Activated T-cell treated with anti-CD3 and anti-CD28 coated beads for 24 hours (primary cell): Measurements from ENCODE around the gene GALNT7.
"Not testable (repeated sequence)": the region's sequence is repeated elsewhere in the genome, so short reads cannot be mapped to it uniquely, and the experiment has no call there.

ENCODE experiments used
- DNase-seq: peaks from one replicate; pipeline ENCODE4 v3.0.0-alpha.2; 2020; ENCODE audit warnings: low read depth

The GALNT7 gene, protein sequence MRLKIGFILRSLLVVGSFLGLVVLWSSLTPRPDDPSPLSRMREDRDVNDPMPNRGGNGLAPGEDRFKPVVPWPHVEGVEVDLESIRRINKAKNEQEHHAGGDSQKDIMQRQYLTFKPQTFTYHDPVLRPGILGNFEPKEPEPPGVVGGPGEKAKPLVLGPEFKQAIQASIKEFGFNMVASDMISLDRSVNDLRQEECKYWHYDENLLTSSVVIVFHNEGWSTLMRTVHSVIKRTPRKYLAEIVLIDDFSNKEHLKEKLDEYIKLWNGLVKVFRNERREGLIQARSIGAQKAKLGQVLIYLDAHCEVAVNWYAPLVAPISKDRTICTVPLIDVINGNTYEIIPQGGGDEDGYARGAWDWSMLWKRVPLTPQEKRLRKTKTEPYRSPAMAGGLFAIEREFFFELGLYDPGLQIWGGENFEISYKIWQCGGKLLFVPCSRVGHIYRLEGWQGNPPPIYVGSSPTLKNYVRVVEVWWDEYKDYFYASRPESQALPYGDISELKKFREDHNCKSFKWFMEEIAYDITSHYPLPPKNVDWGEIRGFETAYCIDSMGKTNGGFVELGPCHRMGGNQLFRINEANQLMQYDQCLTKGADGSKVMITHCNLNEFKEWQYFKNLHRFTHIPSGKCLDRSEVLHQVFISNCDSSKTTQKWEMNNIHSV

DNA sequence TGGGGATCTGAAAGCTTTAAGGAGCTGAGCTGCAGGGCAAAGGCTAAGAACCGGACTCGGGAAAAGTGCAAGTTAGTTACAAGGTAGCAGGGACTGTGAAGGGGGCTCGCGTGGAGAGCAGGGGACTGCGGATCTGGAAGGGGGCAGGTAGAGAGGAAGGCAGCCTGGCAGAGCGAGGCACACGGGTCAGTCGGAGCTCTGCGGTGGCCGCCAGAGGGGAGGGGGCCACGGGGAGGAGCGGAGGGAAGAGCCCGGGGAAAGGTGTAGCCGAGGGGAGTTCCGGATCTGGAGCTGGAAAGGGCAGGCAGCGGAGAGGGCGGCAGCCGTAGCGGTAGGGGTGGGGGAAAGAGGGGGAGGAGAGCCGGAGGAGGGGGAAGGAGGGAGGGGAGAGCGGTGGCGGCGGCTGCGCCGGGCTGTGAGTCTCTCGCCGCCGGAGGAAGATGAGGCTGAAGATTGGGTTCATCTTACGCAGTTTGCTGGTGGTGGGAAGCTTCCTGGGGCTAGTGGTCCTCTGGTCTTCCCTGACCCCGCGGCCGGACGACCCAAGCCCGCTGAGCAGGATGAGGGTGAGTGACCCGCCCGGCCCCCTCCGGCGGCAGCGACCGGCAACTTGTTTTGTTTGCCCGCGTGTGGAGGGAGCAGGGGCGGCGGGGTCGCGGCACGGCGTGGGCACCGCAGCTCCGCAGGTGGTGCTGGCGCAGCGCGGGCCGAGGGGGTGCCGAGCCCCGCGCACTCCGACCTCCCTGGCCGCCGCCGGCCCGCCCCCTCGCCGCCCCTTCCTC is at the start of gene GALNT7:
GALNT7 (plus strand) TSS at position 416 of the 782 bp plus-strand sequence; CDS start at position 441, 25 bp downstream.
- peak; percentile 62 for DNase-seq

DNA sequence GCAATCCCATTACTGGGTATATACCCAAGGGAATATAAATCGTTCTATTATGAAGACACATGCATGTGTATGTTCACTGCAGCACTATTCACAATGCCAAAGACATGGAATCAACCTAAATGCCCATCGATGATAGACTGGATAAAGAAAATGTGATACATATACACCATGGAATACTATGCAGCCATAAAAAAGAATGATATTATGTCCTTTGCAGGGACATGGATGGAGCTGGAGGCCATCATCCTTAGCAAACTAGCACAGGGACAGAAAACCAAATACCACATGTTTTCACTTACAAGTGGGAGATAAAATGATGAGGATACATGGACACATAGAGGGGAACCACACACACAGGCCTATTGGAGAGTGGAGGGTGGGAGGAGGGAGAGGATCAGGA is 49.8 kb upstream of the GALNT7 start:
- not testable (repeated sequence) for DNase-seq

DNA sequence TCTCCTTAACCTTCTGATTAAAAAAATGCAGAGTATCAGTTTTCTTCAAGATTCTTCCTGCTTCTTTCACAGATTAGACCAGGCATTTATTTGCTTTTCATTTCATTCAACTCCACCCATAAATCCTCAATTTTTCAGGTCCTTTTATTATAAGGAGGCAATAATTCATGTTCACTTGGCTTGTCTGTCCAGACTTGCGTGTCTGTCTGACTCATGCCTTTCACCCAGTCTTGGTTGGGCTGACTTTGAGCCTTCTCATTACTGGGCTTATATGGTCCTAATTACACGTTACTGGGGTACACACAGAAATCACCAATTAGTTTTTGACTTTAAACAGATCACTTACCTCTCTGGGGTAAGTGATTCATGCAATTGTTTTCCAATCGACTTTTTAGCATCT is 48.8 kb upstream of the GALNT7 start:
- no peak for DNase-seq

DNA sequence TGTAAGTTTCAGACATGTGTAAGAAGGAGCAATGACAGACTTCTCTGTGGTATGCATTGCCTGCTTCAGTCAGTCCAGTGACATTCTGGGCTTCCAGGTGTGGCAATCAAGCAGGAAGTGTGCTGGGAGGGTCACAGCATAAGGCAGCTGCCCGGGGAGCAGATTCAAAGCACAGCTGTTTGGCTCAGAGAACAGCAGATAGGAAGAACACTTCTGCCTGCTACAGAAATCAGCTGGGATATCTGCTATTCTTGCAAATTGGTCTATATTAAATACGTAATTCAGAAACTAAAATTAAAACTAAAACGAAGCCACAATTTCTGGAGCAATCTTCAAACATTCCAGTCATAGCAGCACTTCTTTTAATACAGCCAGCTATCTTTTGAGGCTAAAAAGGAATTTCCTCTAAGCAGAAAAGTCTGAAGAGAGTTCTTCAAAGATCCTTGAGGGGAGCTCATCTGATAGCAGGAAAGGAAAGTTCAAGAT is 47.5 kb upstream of the GALNT7 start:
- DNase-seq, result no peak

DNA sequence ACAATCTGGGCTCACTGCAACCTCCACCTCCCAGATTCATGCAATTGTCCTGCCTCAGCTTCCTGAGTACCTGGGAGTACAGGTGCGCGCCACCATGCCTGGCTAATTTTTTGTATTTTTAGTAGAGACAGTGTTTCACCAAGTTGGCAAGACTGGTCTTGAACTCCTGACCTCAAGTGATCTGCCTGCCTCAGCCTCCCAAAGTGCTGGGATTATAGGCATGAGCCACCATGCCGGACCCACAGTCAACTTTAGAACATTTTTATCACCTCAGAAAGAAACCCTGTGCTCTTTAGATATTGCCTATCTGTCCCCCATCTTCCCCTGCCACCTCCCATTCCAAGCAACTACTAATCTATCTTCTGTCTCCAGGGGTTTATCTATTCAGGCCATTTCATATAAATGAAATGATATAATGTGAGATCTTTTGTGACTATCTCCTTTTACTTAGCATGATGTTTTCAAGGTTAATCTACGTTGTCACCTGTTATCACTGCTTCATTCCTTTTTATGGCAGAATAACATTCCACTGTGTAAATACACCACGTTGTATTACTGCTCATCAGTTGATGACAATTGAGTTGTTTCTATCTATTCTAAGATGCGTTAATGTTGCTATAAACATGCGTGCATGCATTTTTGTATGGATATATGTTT is 44.3 kb upstream of the GALNT7 start:
- no peak for DNase-seq

DNA sequence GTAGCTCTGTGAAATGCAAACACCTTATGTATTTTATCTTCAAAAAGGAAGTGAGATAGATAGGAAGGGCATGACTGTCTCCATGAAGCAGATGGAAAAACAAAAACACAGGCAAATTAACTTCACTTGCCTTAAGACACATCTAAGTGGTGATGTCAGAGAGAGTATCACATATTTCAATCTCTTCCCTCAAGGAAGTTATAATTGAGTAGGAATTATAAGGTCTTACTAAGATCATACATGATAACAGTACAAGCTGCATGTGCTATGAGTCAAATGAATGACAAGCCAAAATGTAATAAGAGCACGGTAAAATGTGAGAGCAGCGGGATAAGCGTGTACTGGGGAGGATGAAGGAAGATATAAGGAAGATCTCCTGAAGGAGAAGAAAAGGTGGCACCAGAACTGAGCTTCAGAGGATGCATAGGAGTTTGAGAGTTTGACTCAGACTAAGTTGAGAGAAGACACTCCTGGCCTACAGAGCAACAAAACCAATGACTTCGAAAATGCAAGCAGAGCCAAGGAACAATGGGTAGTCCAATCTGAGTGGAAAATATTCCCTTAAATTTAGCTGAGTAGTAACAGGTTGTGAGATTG is 43.3 kb upstream of the GALNT7 start:
- DNase-seq, result no peak

DNA sequence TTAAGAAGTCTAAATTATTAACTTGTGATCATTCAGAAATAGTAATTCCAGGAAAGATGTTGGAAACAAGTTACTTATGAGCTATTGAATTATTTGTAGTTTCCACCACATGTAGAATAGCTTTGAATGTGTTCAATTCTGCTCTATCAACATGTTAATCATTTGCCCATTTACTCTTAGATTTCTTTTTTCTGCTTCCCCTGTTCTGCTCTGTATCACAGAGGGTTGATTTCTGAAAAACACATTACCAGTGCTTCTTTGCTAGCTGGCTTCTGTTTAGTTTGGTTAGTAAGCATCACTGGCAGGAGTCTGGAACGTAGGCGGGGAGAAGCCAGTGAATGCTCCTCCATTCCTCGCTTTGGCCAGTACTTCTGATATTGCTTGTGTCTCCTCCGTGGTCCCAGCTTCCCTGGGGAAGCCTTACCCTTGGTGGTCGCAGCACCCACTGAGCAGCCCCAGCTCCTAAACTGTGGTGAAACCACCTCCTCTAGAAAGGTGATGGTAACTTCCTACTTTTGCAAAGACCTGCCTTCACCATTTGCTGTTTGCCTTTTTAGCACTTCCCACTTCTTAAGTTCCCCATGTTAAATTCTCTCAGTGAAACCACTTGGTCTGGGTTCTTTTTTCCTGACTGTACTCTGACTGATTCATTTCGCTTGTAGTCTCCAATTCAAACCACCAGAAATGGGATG is 40.3 kb upstream of the GALNT7 start:
- no peak for DNase-seq

DNA sequence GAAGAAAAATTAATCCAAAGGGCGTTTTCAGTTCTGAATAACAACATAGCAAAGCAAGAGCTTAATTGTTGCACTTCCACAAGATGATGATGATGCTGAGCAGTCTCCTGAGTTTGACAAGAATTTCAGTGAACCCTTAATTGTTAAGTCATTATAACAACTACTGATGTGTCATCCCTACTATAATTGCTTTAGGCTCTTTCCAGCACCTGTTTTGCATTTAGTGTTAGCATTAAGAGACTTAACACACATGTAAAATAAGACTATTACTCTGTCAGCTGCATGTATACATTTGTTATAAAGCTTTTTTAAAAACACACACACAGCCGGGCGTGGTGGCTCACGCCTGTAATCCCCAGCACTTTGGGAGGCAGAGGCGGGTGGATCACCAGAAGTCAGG is 37.9 kb upstream of the GALNT7 start:
- no peak for DNase-seq

DNA sequence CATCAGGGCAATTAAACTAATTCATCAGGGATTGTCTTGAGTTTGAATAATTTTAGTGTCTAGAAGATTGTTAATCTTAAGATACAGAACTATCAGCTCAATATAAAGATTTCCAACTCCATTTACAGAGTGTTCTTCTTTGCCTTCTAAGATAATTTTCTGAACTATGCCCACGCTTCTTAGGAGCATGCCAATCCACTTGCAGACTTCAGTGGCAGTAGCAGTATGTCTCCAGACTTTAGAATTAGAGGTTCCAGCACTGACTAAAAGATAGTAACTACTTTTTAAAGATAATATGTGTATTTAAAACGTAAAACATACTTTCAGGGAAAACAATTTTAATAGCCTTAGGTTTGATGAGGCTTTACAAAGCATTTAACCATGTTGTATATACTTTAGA is 34.2 kb upstream of the GALNT7 start:
- no peak for DNase-seq

DNA sequence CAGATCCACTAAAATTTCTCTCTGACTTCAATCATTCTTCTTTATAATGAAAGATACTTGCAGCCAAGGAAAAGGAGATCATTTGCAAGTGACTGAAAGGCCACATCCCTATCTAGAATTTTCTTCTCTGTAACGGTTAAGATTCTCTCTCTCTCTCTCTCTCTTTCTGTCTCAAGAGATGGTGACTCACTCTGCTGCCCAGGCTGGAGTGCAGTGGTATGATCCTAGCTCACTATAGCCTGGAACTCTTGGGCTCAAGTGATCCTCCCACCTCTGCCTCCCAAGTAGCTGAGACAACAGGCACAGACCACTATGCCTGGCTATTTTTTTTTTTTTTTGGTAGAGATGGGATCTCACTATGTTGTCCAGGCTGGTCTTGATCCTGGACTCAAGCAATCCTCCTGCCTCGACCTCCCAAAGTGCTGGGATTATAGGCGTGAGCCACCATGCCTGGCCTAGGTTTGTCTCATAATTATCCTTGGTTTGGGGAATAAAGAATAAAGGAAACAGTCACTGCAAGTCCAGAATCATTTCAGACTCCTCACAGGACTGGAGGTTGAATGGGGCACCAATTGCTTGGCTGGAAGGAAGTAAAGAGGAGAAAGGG is 33.3 kb upstream of the GALNT7 start:
- DNase-seq, result no peak

DNA sequence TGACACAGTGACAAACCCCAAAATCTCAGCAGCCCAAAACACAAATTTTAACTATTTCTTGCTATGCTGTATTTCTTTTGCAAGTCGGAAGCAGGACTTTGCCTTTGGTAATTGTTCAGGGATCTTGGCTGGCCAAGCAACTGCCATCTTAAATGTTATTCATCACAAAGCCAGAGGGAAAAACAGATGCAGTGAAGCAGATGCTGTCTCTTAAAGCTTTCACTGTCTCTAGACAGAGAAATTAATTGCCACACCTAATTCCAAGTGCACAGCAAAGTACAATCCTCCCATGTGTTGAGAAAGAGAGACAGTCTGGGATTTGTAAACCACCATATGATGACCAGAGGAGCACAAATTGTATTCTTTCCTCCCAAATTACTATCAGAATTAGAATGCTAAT is 30.0 kb upstream of the GALNT7 start:
- no peak for DNase-seq

DNA sequence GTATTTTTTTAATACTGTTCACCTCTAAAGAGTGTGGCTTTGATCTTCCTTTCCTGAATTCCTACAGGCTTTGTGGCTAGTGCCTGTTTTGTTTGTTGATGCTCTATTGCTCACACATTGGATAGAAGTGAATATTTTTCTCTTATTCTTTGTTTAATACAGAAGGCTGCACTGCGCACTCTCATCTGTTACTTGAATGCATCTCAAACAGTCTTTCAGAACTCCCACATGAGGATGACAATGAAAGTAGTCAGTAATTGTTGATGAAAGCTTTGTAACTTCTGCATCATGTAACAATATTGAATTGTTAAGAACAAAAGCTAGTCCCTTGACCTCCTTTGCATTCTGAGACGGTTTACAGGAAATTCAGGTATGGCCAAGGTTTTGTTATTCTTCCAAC is 29.1 kb upstream of the GALNT7 start:
- no peak for DNase-seq

DNA sequence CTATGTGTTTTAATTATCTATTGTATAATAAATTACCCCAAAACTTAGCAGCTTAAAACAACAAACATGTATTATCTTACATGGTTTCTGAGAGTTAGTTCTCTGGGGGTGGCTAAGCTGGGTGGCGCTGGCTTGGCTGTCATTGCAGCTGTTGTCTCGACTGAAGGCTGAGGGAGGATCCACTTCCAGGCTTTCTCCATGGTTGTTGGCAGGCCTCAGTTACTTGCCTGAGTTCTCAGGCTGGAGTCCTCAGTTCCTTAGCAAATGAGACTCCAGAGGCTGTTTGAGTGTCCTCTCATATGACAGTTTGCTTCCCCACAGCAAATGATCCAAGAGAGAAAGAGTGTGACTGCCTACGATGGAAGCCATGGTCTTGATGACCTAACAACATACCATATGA is 23.5 kb upstream of the GALNT7 start:
- no peak for DNase-seq

DNA sequence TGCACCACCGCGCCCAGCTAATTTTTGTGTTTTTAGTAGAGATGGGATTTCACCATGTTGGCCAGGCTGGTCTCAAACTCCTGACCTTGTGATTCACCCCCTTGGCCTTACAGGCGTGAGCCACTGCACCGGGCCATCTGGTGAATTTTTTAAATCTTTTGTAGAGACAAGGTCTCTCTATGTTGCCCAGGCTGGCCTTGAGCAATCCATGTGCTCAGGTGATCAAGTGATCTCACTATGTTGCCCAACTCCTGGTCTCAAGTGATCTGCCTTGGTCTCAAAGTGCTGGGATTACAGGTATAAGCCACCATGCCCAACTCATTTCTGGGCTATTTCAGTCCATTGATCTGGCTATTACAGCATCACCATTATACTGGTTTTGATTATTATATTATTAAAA is 22.2 kb upstream of the GALNT7 start:
- DNase-seq, result no peak

DNA sequence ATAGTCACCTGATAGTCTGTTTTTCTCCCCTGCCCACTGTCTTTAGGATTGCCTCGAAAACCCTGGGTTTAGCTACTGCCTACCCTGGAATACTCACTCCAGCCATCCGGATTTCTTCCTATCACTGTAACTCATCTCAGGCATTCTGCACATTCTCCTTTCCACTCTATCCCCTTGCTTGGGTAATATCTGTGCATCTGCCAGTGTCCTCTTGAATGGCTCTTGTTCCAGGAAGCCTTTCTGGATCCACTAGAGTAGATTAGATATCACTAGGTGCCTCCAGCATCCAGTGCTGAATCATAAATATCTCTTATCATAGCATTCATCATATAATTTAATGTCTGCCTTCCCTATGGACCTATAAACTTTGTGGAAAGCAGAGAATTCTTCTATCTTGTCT is 17.1 kb upstream of the GALNT7 start:
- no peak for DNase-seq

DNA sequence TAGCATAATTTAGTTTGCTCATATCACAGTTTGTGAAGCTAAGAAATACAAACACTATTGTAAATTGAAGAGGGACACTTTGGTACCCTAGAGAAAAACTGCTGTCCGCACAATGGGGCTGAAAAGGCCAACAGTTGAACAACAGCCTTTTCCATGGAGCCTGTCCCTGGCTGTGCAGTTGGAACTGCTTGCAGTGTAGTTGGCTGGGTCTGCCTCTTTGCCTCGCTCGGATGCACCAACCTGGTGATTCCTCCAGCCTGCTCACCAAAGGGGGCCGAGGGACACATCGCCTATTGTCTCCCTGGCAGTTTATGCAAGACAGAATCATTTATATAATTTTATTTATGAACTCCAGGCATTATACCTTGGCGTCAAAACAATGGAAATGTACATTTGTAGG is 16.5 kb upstream of the GALNT7 start:
- no peak for DNase-seq

DNA sequence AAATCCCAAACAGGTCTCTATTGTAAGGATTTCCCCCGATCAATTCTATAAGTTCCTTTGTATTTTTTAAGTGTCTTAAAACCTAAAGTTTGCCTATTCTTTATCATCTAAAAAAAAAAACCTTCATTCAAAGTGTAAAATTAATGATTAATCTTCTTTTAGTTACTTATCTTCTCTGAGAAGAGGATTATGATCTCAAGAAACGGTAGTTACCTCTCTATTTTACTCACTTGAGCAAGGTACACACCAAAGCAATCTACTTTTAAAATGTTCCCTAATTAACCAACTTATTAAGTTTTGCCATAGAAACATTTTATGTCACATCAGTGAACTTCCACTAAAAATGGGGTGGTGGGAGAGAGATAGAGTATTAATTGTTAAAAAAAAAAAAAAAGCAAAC is 15.2 kb upstream of the GALNT7 start:
- no peak for DNase-seq

DNA sequence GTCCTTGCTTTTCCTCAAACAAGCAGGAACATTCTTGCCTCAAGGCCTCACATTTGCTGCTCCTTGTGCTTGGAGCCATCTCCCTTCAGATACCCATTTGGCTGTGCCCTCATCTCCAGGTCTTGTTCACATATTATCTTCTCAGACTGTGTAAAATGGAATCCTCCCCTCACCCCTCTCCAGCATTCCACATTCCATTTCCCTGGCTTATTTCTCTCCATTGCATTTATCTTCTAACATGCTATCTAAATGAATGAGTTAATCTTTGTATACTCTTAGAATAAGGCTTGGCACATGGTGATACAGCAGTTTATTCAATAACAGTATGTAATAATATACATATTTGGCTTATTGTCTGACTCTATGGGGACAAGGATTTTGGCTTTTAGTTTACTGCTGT is 8.8 kb upstream of the GALNT7 start:
- no peak for DNase-seq

DNA sequence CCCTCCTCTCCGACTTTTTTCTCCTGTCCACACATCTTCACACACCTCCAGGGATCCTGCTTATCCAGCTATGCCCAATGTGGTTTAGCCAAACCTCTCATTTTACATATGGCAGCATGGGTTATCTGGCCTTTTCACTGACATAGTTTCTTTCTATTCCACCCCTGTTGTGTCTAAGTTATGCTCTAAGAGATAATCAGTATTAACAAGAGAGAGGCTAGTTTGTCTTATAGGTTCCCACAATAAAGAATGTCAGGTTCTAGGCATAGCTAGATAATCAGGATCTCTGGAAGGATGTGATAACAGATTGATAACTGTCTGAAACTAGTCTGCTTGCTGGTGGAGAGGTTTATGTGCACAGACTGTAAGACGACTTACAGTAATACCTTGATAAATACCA is 7.7 kb upstream of the GALNT7 start:
- DNase-seq, result no peak

DNA sequence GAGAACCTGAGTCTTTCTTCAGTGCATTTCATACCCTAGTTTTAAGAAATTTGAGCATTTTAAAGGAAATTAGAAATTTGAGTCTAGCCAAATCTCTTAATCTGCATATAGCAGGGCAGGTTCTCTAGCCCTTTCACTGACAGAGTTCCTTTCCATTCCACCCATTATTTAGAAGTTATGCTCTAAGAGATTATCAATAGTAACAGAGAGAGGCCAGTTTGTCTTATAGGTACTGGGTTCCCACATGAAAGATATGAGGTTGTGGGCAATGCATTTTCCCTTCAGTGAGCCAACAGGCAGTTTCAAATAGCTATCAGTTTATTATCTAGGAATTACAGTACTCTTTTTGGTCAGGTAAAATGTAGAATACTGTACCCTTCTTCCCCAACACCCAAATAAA is 7.3 kb upstream of the GALNT7 start:
- no peak for DNase-seq

DNA sequence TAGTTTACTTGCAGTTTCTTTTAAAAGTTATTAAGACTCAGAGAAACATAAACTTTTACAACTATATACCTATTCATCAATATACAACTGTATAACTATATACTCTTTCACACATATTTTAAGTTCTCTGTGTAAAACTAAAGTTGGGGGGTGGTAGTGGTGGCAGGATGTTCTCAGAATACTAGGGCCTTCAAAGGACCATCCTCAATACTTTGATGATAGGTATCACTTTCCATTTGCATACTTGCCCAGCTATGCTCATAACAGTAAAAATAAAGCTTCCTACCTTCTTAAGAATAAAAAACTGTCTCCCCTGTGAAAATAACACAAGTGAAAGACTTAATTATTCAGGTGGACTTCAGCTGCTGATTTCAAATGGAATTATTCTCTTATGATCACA is 2.9 kb upstream of the GALNT7 start:
- no peak for DNase-seq
